GM12864 (cell line): ENCODE results near the gene KCTD3.

Experiments used
- DNase-seq: peaks from one replicate; pipeline ENCODE4 v3.0.0-alpha.2; 2011; ENCODE audit warnings: low read depth
- H3K4me3 ChIP-seq: 2 replicates; pipeline ENCODE4 v1.5.1; 2011; ENCODE audit warnings: mild to moderate bottlenecking, low read depth, low read length, control low read depth
- TF ChIP-seq, protein P1 (sequence below): IDR thresholded peaks from 2 replicates; pipeline ENCODE4 v1.5.1; 2011; ENCODE audit warnings: low read depth, mild to moderate bottlenecking, moderate library complexity, low read length, control low read depth, inconsistent platforms; ENCODE audit errors: missing control alignments

KCTD3 gene

GRCh38 chr1:215594640-215595039, 27.5 kb downstream of the KCTD3 start:
- TF ChIP-seq, protein P1, sequence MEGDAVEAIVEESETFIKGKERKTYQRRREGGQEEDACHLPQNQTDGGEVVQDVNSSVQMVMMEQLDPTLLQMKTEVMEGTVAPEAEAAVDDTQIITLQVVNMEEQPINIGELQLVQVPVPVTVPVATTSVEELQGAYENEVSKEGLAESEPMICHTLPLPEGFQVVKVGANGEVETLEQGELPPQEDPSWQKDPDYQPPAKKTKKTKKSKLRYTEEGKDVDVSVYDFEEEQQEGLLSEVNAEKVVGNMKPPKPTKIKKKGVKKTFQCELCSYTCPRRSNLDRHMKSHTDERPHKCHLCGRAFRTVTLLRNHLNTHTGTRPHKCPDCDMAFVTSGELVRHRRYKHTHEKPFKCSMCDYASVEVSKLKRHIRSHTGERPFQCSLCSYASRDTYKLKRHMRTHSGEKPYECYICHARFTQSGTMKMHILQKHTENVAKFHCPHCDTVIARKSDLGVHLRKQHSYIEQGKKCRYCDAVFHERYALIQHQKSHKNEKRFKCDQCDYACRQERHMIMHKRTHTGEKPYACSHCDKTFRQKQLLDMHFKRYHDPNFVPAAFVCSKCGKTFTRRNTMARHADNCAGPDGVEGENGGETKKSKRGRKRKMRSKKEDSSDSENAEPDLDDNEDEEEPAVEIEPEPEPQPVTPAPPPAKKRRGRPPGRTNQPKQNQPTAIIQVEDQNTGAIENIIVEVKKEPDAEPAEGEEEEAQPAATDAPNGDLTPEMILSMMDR, result no peak
- DNase-seq, result no peak
- H3K4me3 ChIP-seq, result no peak overlapping the region

- TF ChIP-seq, protein P1, result no peak
- DNase-seq, result no peak
- H3K4me3 ChIP-seq, result no peak overlapping the region
Observed at GRCh38 chr1:215595231-215595630, 28.1 kb downstream of the KCTD3 start.

GRCh38 chr1:215597961-215598360, 30.9 kb downstream of the KCTD3 start:
- TF ChIP-seq, protein P1, result no peak
- no peak for DNase-seq
- no peak overlapping the region for H3K4me3 ChIP-seq

- TF ChIP-seq, protein P1, result no peak
- no peak for DNase-seq
- H3K4me3 ChIP-seq, result no peak overlapping the region
Observed at GRCh38 chr1:215599418-215600074, 32.4 kb downstream of the KCTD3 start.

DNA sequence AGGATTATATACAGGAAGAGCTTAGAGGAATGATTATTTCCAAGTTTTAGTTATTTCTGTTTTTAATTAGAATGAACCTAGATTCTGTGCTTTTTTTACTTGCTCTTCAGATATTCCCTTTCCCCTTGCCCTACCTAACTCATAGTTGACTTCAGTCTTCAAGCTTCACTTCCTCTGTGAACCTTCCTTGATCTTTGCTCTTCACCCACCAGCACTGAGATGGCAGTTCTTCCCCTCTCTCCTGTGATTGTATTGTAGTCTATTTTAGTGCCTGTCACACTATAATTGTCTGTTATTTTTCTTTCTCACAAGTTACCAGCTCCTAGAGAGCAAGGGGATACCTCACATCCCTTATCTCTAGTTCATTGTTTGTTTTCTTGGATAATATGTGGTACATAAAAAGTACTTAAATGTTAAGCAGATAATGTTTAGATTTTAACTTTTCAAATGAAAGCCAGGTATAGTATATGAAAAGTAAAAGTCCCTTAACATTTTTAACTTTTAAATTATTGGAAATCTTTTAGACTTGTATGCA, 33.2 kb downstream of the KCTD3 start:
- H3K4me3 ChIP-seq, result no peak overlapping the region
- TF ChIP-seq, protein P1, result no peak
- DNase-seq, result no peak

DNA sequence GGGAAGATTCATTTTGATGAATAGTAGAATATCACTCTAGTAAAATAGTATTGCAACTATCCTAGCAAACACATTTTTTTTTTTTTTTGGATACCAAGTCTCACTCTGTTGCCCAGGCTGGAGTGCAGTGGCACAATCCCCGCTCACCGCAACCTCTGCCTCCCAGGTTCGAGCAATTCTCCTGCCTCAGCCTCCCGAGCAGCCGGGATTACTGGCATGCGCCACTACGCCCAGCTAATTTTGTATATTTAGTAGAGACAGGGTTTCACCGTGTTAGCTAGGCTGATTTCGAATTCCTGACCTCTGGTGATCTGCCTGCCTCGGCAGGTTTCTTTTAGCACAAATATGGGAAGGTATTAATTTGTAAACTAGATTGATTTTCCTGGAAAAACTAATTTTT, 33.8 kb downstream of the KCTD3 start:
- H3K4me3 ChIP-seq, result no peak overlapping the region
- no peak for DNase-seq
- TF ChIP-seq, protein P1, result no peak

DNA sequence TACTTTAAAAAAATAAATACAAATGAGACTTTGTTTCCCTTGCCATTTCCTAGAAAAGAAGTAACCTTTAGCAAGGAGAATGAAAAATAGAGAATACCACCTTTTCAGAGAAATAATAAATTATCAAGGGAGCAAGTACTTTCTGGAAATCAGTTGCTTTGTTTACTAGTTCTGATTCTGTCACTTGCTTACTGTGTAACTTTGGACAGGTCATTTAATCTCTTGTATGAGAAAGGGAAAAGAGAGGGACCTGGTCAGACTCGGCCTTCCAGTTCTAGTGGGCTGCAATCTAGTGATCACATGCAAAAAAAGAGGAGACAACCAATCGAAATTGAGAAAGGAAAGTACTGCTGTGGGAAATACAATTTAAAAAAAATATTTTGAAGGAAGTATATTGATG, 34.2 kb downstream of the KCTD3 start:
- no peak for DNase-seq
- no peak overlapping the region for H3K4me3 ChIP-seq
- TF ChIP-seq, protein P1, result no peak
